HG03196 (cell line): Measurements from ENCODE around the gene LEKR1.

Experiments used
- ATAC-seq: cut with Tn5 transposase; IDR thresholded peaks from one replicate; pipeline ENCODE4 v1.9.1; 2021; ENCODE audit not compliant: unreplicated experiment

Gene LEKR1

GRCh38 chr3:157093096-157093495, 266.9 kb downstream of the LEKR1 start:
- ATAC-seq = peak; percentile 13

DNA sequence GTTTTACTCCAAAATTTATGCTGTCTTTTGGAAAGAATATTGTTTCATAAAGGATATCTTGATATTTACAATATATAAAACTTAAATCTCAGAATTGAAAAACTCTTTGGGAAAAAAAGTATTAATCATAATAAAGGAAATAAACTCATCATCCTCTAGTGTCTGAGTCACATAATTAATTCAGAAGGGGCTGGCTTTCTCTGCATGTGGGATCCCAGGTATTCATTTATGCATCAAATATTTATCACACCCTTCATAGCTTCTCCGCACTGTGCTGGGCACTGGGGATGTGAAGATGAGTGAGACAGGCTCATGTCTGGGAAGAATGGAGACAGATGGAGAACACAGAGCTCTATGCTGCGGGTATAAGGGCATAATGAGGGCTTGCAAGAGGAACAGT, 268.1 kb downstream of the LEKR1 start:
- ATAC-seq = no peak

DNA sequence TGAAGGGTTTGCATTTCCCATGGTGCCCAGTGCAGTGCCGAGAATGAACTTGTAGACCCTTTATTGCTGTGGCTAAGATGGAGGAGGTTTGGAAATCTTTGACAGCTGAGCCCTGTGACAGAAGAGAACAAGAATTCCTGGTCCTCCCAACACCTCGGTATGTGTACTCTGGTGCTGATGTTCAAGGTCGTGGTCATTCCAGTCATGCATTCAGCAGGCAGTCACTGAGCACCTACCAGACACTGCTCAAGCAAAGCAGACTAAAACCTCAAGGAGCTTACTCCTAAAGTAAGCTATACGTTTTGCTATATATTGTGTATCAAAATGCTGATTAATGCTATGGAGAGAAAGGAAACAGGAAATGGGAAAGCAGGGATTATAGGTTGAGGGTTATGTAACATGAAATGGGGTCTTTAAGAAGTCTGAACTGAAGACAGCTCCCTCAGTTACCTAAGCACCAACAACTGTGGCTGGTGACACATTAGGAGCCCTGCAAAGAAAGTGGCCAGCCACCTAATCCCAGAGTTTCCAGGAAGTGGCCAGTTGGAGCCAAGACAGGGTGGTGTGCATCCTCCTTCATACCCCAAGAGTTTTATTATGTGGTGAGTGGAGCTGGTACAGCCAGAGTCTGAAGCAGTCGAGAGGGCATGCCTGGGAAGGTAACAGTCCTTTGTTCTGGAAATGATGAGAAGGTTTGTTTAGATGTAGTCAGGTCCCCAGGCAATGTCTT, 268.8 kb downstream of the LEKR1 start:
- no peak for ATAC-seq
